ENCODE measurements around the gene HTR4. TPM values are rescaled to one million over a fixed set of nuclear protein-coding genes. Genes with fewer than 3 reads are reported as not detected.

The HTR4 gene
- total RNA-seq, 1 donor from 2014 or later, result not detected

GRCh38 chr5:148626081-148626613 lies 28.2 kb downstream of the HTR4 start:
- no peaks in the 10 kb centered on the region for H3K9me3 Mint-ChIP-seq
- Histone ChIP-seq H3K79me2 (ENCODE audit: low read depth) (no peaks in the 10 kb centered on the region), H3K9me3 (ENCODE audit: low read depth) (no peaks in the 10 kb centered on the region), H2AFZ (replicated peaks) (no peak overlapping the region), H3K27me3 (no peaks in the 10 kb centered on the region), H3K36me3 (no peaks in the 10 kb centered on the region), H4K20me1 (ENCODE audit: low read depth) (no peaks in the 10 kb centered on the region), H3K9ac (no peak overlapping the region), H3K4me2 (no peak overlapping the region), H3K4me3 (no peak overlapping the region), H3F3A (ENCODE audit: low read depth) (no peaks in the 10 kb centered on the region), H3K27ac (no peak overlapping the region), H3K4me1 (no peaks in the 10 kb centered on the region)
- DNase-seq (ENCODE audit: low spot score), result no peak
- TF ChIP-seq EZH2phosphoT487 (IDR thresholded peaks at IDR 0.05) (no peak), EZH2 (IDR thresholded peaks at IDR 0.05) (no peak), CTCF (IDR thresholded peaks at IDR 0.05) (no peak)
- H3K4me1 Mint-ChIP-seq, result peaks cover 7% of the 10 kb centered on the region
- H3K36me3 Mint-ChIP-seq, result no peaks in the 10 kb centered on the region
- no peaks in the 10 kb centered on the region for H3K27me3 Mint-ChIP-seq (ENCODE audit: insufficient read depth, low read depth)
- H3K4me3 Mint-ChIP-seq, result no peak overlapping the region
- H3K27ac Mint-ChIP-seq, result no peak overlapping the region

DNA sequence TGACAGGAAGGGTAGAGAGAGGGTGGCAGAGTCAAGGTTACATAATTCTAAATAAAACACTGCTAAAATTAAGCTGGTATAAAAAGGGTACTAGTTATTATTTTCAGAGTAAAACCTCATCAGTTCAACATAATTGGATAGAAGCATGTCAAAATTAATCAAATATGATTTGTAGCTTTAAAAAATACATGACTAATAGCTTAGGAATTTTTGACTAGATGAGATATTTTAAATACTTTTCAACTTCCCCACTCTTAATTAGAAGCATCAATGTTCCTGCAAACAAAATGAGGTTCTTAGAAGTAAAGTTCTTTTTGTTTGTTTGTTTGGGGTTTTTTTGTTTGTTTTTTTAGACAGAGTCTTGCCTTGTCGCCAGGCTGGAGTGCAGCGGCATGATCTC lies 29.1 kb downstream of the HTR4 start:
- H3K27ac Mint-ChIP-seq, result no peak overlapping the region
- DNase-seq (ENCODE audit: low spot score), result no peak
- Histone ChIP-seq H3F3A (ENCODE audit: low read depth) (no peaks in the 10 kb centered on the region), H3K4me2 (no peak overlapping the region), H3K27me3 (no peaks in the 10 kb centered on the region), H3K9ac (no peak overlapping the region), H3K4me1 (no peaks in the 10 kb centered on the region), H3K9me3 (ENCODE audit: low read depth) (no peaks in the 10 kb centered on the region), H3K79me2 (ENCODE audit: low read depth) (no peaks in the 10 kb centered on the region), H2AFZ (replicated peaks) (no peak overlapping the region), H4K20me1 (ENCODE audit: low read depth) (no peaks in the 10 kb centered on the region), H3K36me3 (no peaks in the 10 kb centered on the region), H3K4me3 (no peak overlapping the region), H3K27ac (no peak overlapping the region)
- no peak overlapping the region for H3K4me3 Mint-ChIP-seq
- H3K9me3 Mint-ChIP-seq, result no peaks in the 10 kb centered on the region
- peaks cover 7% of the 10 kb centered on the region for H3K4me1 Mint-ChIP-seq
- H3K27me3 Mint-ChIP-seq (ENCODE audit: insufficient read depth, low read depth), result no peaks in the 10 kb centered on the region
- TF ChIP-seq EZH2phosphoT487 (IDR thresholded peaks at IDR 0.05) (no peak), EZH2 (IDR thresholded peaks at IDR 0.05) (no peak), CTCF (IDR thresholded peaks at IDR 0.05) (no peak)
- no peaks in the 10 kb centered on the region for H3K36me3 Mint-ChIP-seq

- no peaks in the 10 kb centered on the region for H3K36me3 ChIP-seq
- TF ChIP-seq CTCF (IDR thresholded peaks at IDR 0.05), result no peak
- no peak for TF ChIP-seq EZH2 (IDR thresholded peaks at IDR 0.05)
- TF ChIP-seq EZH2phosphoT487 (IDR thresholded peaks at IDR 0.05), result no peak
- Mint-ChIP-seq H3K4me3 (no peak overlapping the region), H3K9me3 (no peaks in the 10 kb centered on the region), H3K4me1 (peaks cover 6% of the 10 kb centered on the region), H3K27ac (no peak overlapping the region), H3K36me3 (no peaks in the 10 kb centered on the region), H3K27me3 (ENCODE audit: insufficient read depth, low read depth) (no peaks in the 10 kb centered on the region)
- no peak for DNase-seq (ENCODE audit: low spot score)
- H3K27ac ChIP-seq, result no peak overlapping the region
- no peaks in the 10 kb centered on the region for H4K20me1 ChIP-seq (ENCODE audit: low read depth)
- no peaks in the 10 kb centered on the region for H3F3A ChIP-seq (ENCODE audit: low read depth)
- H3K4me2 ChIP-seq, result no peak overlapping the region
- peaks cover 3% of the 10 kb centered on the region for H3K4me1 ChIP-seq
- no peaks in the 10 kb centered on the region for H3K9me3 ChIP-seq (ENCODE audit: low read depth)
- H3K4me3 ChIP-seq, result no peak overlapping the region
- no peak overlapping the region for H3K9ac ChIP-seq
- no peaks in the 10 kb centered on the region for H3K27me3 ChIP-seq
- H2AFZ ChIP-seq (replicated peaks), result no peak overlapping the region
- H3K79me2 ChIP-seq (ENCODE audit: low read depth), result no peaks in the 10 kb centered on the region
These were observed 30.6 kb downstream of the HTR4 start for GRCh38 chr5:148623741-148624140.

All from neural progenitor cell (in vitro differentiated cells).